HUDEP-2 (cell line): ENCODE results near the gene ZNF202.
"Not testable (repeated sequence)": the region's sequence is repeated elsewhere in the genome, so short reads cannot be mapped to it uniquely, and the experiment has no call there.

Experiments used
- DNase-seq, 76 experiments: peaks; one replicate each; lab custom pipeline; 2025; ENCODE audit not compliant: unreplicated experiment in 76 of 76; lab: John Stamatoyannopoulos, UW

The ZNF202 gene

DNA sequence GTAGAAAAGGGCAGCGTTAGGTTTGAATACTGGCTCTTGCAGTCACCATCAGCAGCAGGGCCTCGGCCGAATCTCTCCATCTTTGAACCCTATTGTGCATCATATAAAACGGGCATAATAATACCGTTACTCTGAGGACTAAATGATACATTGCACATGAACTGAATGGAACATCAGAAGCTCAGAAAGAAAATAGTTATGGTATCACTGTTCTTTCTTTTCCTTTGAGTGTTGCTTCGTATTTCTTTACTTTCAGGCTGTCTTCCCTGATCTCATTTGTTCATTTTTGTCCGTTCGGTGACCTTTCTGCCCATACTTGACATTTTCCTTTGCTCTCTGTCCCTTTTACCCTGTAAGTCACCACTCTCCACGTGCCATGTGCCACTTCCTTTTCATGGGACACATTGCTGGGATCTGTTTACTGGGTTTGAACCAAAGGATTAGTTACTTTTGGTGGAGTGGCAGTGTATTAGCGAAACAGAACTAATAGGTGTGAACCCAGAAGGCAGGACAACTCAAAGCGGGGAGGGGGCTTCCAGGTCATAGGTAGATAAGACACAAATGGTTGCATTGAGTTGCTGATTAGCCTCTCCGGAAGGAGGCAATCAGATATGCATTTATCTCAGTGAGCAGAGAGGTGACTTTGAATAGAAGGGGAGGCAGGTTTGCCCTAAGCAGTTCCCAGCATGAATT, 717 bp upstream of the ZNF202 start:
- DNase-seq = peak in 14 of 76 experiments; percentile 1 to 41 (median 16)

DNA sequence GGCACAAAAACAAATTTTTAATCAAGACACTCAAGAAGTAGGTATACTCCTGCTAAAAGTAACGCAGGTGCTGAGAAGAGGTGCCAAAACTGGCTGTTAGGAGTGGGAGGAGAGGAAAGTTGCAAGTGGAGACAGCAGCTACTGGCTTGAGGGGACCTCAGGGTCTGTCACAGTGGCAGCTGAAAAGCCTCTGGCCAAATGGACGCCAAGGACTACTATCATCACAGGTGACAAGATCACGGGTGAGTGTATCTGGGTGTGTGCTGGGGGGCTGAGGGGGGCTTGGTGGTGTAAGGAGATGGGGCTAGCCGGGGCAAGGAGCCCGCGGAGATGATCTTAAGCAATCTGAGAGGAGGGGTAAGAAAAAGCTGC, 687 bp downstream of the ZNF202 start:
- no peak for DNase-seq

DNA sequence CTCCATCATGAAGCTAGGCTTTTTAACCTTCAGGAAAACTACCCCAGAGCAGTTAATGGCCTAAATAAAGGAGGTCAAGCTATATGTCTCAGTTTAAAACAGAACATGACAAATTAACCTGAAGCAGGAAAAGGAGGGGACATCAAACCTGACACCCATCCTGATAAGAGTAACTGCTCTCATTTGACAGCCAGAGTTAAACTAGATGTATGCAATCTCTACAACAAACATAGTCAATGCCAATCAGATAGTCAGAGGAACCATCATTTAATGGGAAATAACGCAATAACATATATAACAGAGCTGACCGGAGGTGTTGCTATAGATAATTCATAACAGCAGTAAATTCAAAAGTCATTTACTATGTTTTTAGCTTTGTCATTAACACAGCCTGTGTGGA, 3.1 kb downstream of the ZNF202 start:
- DNase-seq = no peak

DNA sequence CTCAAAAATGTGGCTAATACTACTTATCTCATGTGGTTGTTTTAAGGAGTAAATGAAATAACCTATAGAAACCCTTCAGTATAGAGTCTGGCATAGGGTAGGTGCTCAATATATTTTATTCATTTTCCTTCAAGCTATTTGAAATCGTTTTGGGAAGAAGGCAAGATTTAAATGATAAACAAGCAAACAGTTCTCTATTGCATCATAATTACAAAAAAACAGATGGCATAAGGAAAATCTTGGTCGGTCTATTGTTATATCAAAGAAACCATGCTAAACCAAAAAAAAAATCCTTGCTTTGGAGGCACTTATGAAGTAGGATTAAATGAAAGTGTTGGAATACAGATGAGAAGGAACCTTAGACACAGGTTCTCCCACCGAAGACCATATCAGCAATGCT, 4.7 kb downstream of the ZNF202 start:
- DNase-seq = no peak

DNA sequence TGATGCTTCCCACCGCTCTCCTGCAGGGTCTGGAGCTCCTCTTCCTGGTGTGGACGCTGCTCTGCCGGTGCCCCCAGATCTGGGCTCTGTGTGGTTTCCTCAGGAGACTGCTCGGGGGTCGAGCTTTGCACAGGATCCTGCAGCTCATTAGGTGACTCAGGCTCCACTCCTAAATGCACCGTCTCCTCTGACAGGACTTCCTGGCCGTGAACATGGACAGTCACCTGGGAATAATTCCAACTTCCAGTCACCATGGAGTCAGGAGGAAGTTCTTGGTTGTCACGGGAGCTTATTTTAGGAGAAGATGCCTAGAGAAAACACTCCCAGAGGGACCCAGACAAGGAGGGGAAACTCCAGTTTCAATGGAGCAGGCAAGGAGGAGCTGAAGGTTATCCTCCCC, 11.9 kb downstream of the ZNF202 start:
- DNase-seq = no peak

DNA sequence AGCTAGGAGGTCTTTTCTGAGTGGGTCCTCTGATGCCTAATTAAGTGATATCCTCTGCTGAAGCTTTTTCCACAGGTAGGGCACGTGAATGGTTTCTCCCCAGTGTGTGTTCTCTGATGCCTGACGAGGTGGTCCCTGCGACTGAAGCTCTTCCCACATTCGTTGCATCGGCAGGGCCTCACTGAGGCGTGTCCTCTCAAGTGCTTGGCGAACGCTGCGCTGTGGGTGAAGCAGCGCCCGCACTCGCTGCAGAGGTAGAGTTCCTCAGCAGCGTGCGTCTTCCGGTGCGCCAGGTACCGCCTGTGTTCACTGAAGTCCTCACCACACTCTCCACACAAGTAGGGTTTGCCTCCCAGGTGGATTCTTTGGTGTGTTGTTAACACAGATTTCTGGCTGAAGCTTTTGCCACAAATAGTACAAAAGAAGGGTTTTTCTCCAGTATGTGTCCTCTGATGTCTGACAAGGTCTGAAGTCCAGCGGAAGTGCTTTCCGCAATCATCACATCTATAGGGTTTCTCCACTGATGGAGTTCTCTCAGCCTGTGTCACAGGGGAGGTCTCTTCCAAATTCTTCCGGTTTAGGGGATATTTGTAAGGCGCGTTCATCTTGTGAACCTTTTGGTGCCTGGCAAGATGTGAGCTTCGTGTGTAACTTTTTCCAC, 15.3 kb downstream of the ZNF202 start:
- no peak for DNase-seq

DNA sequence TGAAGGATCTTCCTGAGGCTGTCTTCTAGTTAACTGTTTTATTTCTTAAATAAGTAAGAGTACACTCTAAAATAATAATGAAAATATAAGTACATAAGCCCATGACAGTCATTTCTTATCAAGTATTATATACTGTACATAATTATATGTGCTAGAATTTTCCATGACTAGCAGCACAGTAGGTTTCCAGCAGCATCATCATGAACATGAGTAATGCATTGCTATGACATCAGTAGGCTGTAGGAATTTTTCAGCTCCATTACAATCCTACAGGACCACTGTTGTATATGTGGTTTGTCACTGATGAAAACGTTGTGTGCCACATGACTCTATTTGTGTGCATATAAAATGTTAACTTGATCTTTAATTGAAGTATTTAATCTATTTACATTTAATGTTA, 22.0 kb downstream of the ZNF202 start:
- DNase-seq = no peak

DNA sequence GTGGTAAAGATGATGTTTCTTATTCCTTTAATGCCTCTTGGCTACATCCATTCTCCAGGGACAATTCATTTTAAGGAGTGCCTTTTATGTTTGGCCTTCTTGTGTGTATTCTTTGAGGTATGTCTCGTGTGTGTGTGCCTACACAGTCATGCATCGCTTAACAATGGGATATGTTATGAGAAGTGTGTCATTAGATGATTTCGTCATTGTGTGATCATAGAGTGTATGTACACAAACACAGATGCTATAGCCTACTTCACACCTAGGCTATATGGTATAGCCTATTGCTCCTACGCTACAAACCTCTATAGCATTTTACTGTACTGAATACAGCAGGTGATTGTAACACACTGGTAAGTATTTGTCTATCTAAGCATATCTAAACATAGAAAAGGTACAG, 23.0 kb downstream of the ZNF202 start:
- no peak for DNase-seq

DNA sequence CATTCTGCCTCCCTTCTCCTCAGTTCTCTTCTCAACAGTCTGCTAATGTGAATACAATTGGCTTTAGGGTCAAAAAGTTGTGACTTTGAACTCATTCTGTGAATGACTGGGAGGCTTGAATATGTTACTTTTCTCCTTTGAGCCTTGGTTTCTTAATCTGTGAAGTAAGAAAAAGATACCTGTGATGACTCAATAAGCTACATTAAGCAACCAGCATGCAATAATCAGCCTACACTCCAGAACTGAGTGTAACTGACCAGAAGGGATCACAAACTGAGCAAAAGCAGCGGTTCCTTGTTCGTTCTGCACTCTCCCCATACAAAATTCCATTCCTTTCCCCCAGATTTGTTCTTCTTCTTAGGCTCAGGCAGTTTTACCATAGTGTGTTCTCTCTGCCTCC, 23.4 kb downstream of the ZNF202 start:
- no peak for DNase-seq

DNA sequence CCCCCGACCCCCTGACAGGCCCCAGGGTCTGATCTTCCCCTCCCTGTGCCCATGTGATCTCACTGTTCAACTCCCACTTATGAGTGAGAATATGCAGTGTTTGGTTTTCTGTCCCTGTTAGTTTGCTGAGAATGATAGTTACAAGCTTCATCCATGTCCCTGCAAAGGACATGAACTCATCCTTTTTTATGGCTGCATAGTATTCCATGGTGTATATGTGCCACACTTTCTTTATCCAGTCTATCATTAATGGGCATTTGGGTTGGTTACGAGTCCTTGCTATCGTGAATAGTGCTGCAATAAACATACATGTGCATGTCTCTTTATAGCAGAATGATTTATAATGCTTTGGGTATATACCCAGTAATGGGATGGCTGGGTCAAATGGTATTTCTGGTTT, 28.8 kb downstream of the ZNF202 start:
- not testable (repeated sequence) for DNase-seq

DNA sequence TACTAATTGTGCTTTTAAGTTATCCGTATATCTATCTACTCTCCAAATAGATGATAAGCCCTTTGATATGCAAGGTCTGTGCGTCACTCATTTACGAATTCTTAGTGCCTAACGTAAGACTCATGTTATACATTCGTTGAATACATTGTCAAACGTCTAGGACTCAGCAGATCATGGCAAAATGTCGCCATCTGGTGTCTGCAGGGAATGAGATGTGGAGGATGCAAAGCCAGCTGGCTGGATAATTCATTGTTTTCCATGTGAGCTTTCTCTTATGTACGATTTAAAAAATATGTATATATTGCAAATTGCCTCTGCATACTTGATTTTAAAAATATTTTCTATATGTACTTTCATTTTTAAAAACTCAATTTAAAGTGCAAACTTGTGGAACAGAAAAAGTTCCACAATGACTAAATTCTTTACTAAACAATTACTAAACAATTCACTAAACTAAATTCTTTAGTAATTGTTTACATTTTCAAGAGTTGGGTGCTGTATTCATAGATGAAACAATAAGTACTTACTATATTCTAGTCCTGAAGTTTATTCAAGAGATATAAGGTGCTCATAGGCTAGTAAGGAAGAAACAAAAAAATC, 33.8 kb downstream of the ZNF202 start:
- peak in 40 of 76 experiments; percentile 2 to 61 (median 19) for DNase-seq

DNA sequence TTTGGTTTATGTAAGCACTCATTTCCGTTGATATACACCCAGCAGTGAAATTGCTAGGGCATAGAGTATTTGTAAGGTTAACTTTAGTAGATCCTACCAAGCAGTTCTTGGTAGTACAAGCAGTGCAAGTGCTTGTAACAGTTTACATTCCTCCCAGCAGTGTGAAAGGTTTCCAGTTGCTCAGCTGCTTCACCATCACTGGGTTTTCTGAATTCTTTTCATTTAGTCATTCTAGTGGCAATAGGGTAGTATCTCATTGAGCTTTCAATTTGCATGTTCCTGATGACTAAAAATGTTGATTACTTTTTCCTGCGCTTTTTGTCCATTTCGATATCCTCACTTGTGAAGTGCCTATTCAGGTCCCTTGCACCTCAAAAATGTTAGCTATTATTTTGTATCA, 34.3 kb downstream of the ZNF202 start:
- no peak for DNase-seq

DNA sequence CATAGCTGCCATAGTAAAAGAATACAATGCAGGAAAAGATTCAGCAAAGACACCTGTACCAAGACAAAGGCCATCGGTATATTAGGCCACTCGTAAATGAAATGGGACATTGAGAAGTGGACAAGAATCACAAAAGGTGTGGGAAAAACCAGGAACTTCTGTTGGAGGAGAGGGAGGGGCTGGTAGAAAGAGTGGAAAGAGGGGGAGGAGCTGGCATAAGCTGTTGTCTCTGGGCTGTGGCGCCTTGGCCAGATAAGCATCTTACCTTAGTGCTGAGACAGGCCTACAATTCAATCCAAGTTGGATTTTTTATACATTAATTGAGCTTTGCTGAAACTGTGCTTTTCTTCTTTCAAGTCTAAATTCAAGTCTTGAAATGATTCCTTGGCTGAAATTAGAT, 37.1 kb downstream of the ZNF202 start:
- DNase-seq = no peak

DNA sequence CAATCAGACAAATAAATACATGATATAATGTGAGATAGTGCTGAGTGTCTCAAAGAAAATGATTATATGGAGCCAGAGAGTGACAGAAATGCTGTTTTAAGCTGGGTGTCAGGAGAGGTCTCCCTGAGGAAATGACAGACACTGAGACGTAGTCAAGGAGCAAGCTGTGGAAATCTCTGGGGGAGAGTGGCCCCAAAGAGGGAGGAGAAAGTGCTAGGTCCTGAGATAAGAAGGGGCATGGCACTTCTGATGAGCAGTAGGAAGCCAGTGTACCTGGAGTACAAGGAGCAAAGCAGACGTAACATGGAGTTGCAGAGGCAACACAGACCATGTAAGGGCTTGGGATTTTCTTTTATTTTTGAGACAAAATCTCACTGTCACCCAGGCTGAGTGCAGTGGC, 38.8 kb downstream of the ZNF202 start:
- no peak for DNase-seq

DNA sequence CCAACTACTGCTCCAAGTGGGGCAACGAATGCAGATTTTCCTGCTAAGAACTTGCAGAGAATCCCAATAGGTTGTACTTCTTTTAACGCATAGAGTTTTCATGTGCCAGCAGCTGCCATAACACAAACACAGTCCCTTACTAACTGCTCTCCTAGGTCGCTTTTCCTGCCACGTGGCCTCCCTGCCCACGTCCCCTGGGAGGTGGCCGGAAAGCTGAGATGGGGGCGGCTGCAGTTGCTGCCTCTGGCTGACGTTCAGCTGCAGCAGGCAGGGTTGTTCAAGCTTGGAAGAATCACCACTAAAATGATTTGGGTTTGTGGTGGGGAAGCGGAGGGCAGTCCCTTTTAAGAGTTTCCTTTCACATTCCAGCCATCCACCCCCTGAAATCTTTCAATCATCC, 39.3 kb downstream of the ZNF202 start:
- no peak for DNase-seq

DNA sequence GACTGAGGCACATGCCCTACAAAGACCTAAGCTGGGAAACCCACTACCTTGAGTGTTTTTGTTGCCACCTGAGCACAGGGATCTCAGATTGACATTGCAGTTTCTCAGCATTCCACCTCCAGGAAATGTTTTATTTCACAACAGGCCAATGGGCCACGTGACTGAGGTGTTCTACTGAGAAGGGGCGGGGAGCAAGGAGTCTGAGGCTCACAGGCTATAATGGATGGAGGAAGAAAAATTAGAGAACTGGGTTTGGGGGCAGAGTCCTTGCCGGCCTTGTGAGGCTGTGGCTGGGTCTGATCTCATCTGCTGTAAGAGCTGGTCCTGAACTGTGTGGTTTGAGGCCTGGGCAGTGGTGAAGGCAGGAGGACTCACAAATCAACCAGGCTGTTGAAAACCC, 40.7 kb downstream of the ZNF202 start:
- DNase-seq = no peak

DNA sequence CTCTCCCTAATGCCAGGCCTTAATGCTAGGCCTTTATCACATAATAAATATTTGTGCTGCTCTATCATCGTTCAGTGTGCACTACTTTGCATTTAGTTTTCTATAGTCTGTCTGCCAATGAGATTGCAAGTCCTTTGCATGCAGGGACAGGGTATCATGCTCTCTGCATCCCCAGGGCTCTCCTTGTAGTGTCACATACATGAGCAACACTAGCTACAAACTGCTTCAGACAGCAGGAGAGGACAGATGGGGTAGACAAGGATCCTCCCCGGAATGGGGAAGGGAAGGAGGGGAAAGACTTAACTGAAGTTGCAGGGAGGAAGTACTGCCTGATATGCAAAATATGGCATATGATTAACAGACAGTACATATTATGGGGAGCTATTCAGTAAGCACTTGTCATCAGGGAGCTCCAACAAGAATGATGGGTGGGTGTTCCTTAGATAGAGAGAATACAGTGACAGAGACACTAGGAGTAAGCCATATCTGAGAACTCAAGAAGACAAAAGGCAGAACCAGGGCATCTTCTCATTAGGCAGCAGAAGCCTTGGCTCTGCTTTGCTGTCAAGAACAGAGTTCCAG, 42.8 kb downstream of the ZNF202 start:
- no peak for DNase-seq

DNA sequence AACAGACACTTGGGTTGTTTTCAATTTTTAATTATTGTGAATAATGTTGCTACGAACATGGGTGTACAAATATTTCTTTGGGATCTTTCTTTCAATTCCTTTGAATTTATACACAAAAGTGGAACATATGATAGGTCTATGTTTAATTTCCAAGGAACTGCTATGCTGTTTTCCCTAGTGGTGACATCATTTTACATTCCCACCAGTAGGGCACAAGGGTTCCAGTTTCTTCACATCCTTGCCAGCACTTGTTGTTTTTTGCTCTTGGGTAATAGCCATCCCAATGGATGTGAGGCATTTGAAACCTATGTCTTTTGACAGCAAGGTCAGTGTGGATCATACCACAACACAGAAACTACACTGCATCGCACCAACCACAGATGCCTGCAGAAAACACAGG, 45.3 kb downstream of the ZNF202 start:
- DNase-seq = no peak

DNA sequence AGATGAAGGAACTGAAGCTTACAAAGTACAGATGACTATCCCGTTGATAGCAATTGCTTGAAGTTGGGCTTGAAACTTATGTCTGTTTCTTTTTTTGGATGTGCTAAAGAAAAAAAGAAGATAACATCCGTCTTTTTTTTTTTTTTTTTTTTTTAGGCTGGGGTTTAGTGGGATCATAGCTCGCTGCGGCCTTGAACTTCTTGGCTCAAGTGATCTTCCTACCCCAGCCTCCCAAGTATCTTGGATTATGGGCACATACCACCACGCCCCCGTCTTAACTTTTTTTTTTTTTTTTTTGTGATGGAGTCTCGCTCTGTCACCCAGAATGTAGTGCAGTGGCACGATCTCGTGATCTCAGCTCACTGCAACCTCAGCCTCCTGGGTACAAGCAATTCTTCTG, 46.2 kb downstream of the ZNF202 start:
- no peak for DNase-seq

DNA sequence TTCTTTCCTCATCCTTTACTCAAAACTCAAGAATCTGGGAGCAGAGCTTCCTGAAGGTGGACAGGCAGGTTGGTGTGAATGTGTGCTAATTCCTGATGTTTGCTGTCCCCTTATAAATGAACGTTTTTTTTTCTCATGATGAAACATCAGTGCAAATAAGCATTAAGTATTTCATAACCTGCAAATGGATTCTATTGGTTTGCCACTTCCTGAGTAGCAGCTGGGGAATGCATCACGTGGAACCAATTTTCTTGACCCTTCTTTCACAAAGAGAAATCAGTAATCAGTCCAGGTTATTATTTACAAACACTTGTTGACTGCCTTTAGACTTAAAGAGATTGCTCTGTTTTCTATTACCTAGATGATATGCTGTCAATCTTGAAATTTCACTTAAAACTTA, 46.9 kb downstream of the ZNF202 start:
- DNase-seq = no peak

DNA sequence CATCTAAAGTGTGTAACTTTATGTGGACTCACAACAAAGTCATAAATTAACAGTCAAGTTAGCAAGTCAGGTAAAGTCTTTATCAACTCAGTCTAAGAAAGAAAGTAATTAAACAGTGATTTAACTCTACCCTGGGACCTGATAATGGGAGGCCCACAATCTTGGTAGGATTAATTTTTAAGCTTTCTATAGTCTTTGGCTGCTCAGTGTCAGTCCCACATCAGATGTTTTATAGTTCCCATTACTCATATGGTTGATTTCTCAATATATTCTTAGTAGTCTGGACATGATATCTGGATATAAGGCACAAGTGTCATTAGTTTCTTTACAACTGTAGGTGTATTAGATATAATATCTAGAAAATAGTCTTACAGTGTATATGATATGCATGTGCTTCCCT, 48.5 kb downstream of the ZNF202 start:
- DNase-seq = no peak

DNA sequence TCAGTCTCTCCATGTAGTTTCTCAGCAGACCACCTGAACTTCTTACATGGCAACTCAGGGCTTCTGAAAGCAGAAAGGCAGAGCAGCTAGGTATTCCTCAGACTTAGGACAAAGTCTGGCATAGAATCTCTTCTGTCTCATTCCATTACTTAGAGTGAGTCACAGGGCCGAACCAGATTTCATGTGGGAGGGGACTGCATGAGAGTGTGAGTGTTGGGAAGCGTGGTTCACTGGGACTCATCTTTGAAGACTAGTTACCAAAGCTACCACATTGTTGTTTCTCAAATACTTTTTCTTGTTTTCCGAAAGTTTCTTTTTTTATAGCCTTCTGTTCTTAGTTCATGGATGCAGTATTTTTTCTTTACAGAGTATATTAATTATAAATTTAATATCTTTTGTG, 51.0 kb downstream of the ZNF202 start:
- no peak for DNase-seq
